Esophagus squamous epithelium (tissue), 4 donors: ENCODE measurements around the gene PDCD6IP.

ENCODE experiments used
- POLR2A ChIP-seq, 4 donors: fragments of 450-650 bp; IDR thresholded peaks; one replicate each; pipeline ENCODE4 v1.6.1; 2017; ENCODE audit warnings: antibody characterized with exemption in 4 of 4, mild to moderate bottlenecking in 4 of 4, moderate library complexity in 3 of 4
- TF ChIP-seq, protein P1 (sequence below), 6 experiments: fragments of 450-650 bp in 4 of 6; fragments of 200-600 bp in 2 of 6; sonication (generic) in 2 of 6; IDR thresholded peaks; one replicate each; pipeline ENCODE4 v1.5.1; 2016 to 2019; ENCODE audit warnings: antibody characterized with exemption in 6 of 6, mild to moderate bottlenecking in 4 of 6, moderate library complexity in 4 of 6

DNA sequence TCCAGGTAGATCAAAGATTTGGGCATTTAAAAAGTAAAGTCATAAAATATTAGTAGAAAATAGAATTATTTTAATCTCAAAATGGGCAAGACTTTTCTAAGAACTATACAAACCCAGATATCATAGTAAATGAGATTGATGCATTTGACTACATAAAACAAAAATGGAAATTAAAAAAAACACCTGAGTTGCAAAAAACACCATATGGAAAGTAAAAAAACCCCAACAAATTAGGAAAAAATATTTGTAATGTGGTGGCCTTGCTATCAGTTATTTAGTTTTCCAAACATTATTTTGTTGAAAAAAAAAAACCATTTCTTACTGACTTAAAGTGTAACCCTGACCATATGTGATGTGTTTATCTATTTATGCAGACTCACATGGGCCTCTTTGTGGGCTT, 97.2 kb downstream of the PDCD6IP start:
- TF ChIP-seq, protein P1, sequence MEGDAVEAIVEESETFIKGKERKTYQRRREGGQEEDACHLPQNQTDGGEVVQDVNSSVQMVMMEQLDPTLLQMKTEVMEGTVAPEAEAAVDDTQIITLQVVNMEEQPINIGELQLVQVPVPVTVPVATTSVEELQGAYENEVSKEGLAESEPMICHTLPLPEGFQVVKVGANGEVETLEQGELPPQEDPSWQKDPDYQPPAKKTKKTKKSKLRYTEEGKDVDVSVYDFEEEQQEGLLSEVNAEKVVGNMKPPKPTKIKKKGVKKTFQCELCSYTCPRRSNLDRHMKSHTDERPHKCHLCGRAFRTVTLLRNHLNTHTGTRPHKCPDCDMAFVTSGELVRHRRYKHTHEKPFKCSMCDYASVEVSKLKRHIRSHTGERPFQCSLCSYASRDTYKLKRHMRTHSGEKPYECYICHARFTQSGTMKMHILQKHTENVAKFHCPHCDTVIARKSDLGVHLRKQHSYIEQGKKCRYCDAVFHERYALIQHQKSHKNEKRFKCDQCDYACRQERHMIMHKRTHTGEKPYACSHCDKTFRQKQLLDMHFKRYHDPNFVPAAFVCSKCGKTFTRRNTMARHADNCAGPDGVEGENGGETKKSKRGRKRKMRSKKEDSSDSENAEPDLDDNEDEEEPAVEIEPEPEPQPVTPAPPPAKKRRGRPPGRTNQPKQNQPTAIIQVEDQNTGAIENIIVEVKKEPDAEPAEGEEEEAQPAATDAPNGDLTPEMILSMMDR (IDR thresholded peaks at IDR 0.05), result no peak
- no peak for TF ChIP-seq POLR2A (IDR thresholded peaks at IDR 0.05)
